Stimulated activated CD8-positive, alpha-beta memory T cell treated with anti-CD3 and anti-CD28 coated beads, Interleukin-4, amount 100 ng/mL, for 48 hours (primary cell): Measurements from ENCODE around the gene NOTCH4.
"Not testable (repeated sequence)": the region's sequence is repeated elsewhere in the genome, so short reads cannot be mapped to it uniquely, and the experiment has no call there.

Experiments used
- DNase-seq: peaks from one replicate; pipeline ENCODE4 v3.0.0-alpha.2; 2020

The NOTCH4 gene

GRCh38 chr6:32223258-32224235, at the start of gene NOTCH4:
Gene NOTCH4, minus strand, starts transcription at chr6:32224067. Its CDS starts 139 bp downstream, at chr6:32223928.
- no peak for DNase-seq

GRCh38 chr6:32271429-32271828, 47.6 kb upstream of the NOTCH4 start:
- DNase-seq: no peak

GRCh38 chr6:32268459-32268858, 44.6 kb upstream of the NOTCH4 start:
- not testable (repeated sequence) for DNase-seq

- no peak for DNase-seq
Observed at GRCh38 chr6:32267035-32267434, 43.2 kb upstream of the NOTCH4 start.

GRCh38 chr6:32257262-32257661, 33.4 kb upstream of the NOTCH4 start:
- not testable (repeated sequence) for DNase-seq

- DNase-seq: peak; percentile 76
Observed at GRCh38 chr6:32255199-32256153, 31.6 kb upstream of the NOTCH4 start.

GRCh38 chr6:32254761-32255198, 30.9 kb upstream of the NOTCH4 start:
- DNase-seq: no peak

- DNase-seq: no peak
Observed at GRCh38 chr6:32252331-32253009, 28.6 kb upstream of the NOTCH4 start.

- no peak for DNase-seq
Observed at GRCh38 chr6:32249262-32249661, 25.4 kb upstream of the NOTCH4 start.

GRCh38 chr6:32247401-32247800, 23.5 kb upstream of the NOTCH4 start:
- no peak for DNase-seq

- DNase-seq: peak; percentile 84
Observed at GRCh38 chr6:32244946-32245398, 21.1 kb upstream of the NOTCH4 start.

- no peak for DNase-seq
Observed at GRCh38 chr6:32244270-32244669, 20.4 kb upstream of the NOTCH4 start.

- not testable (repeated sequence) for DNase-seq
Observed at GRCh38 chr6:32242318-32242813, 18.5 kb upstream of the NOTCH4 start.

- DNase-seq: no peak
Observed at GRCh38 chr6:32240686-32241085, 16.8 kb upstream of the NOTCH4 start.

- DNase-seq: no peak
Observed at GRCh38 chr6:32239462-32239861, 15.6 kb upstream of the NOTCH4 start.

GRCh38 chr6:32234934-32235333, 11.1 kb upstream of the NOTCH4 start:
- no peak for DNase-seq

GRCh38 chr6:32226434-32226833, 2.6 kb upstream of the NOTCH4 start:
- DNase-seq: no peak

- no peak for DNase-seq
Observed at GRCh38 chr6:32224696-32225095, 829 bp upstream of the NOTCH4 start.

- DNase-seq: no peak
Observed at GRCh38 chr6:32222333-32223230, 1.3 kb downstream of the NOTCH4 start.

- DNase-seq: no peak
Observed at GRCh38 chr6:32220021-32220420, 3.8 kb downstream of the NOTCH4 start.

GRCh38 chr6:32218167-32218566, 5.7 kb downstream of the NOTCH4 start:
- no peak for DNase-seq
